NCI-H2081 (cell line): ENCODE data around the gene VPS37B.

Experiments
- DNase-seq, 2 experiments: peaks; one replicate each; lab custom pipeline; 2025; lab: John Stamatoyannopoulos, UW

VPS37B gene

DNA sequence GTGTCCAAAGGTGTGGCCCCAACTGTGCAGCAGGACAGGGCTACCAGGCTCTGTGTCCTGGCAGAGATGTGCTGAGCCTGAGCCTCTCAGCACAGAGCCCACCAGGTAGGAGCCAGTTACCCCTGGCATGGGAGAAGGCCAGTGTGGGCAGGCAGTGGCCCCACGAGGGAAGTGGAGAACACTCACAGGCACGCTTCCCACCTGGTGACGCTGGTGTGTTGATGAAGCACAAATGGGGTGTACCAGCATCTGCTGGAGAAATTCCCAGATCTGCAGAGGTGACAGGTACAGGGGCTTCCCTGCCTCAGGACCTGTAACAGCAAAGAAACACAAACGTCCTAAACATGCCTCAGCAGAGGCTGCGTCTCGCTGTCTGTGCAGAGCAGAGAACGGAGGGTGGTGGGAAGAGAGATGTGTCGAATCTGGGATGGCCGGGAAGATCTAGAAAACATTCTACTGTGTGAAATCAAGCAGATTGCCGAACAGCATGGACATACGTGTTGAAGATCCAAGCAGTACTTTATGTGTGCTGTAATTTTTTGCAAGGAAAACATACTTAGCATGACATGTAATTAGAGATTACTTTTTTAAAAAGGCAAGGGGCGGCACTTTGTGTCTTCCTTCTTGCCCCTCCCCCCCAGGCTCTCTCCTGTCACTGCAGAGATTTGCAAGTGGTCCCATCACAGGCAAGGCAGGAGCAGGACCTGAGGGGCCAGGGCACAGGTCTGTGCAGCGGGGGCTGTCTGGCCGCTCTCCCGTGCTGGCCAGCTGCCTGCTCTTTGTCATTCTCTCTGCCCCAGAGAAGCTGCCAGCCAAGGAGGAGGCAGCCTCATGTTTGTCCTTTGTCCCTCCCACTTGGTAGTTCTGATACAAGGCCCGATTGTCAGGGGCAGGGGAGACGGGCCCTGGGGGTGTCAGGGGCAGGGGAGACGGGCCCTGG, 43.3 kb downstream of the VPS37B start:
- no peak for DNase-seq

DNA sequence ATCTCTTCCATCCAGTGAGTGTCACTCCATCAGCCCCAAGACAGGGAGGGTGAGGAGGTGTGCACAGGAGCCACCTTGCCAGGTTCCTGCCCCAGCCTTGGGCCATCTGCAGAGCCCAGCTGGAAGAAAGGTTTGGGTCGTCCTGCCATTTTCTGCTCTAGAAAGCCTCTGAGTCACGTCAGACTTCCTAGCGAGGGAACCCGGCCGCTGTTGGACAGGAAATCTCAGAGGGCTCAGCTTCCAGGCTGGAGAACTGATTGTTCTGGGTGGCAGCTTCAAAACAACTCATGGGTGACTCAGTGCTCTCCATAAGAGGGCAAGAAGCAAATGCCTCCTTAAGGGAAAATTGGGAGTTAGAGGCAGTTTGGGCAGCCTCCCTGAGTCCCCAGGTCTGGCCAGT, 44.1 kb downstream of the VPS37B start:
- DNase-seq: no peak

DNA sequence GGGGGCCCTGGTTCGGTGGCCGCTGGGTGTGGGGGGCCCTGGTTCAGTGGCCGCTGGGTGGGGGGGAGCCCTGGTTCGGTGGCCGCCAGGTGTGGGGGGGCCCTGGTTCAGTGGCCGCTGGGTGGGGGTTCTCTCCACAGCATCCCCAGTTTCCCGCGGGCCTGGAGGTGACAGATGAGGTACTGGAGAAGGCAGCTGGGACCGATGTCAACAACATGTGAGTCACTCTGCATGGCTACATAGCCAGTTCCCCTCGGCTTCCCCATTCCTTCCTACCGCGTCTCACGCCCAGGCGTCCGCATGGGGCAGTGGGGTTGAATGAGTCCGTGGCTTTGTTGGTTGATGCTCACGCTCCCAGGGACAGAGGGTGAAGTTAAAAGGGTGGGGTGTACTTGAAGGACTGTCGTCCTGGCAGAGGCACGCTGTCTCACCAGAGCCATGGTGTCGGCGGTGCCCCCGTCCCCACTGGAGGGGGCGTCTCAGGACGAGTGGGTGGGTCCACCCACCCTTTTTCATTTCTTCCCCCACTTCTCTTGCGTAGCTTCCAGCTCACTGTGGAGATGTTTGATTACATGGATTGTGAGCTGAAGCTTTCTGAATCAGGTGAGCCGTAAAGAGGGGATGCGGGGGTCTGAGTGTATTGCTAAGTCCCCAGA, 45.1 kb downstream of the VPS37B start:
- DNase-seq: no peak

DNA sequence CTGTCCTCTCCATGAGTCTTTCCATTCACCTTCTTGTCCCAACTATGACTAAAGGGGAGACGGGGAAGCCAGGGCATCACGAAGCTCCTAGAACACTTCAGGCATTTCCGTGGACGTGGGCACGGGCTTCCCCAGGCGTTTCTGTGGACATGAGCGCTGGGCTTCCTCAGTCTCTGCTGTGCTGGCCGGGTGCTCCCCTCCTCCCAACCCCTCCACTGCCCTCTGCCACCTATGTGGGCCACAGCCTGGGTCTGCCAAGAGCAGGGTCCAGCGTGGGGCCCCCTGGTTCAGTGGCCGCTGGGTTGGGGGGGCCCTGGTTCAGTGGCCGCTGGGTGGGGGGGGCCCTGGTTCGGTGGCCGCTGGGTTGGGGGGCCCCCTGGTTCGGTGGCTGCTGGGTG, 45.9 kb downstream of the VPS37B start:
- no peak for DNase-seq

DNA sequence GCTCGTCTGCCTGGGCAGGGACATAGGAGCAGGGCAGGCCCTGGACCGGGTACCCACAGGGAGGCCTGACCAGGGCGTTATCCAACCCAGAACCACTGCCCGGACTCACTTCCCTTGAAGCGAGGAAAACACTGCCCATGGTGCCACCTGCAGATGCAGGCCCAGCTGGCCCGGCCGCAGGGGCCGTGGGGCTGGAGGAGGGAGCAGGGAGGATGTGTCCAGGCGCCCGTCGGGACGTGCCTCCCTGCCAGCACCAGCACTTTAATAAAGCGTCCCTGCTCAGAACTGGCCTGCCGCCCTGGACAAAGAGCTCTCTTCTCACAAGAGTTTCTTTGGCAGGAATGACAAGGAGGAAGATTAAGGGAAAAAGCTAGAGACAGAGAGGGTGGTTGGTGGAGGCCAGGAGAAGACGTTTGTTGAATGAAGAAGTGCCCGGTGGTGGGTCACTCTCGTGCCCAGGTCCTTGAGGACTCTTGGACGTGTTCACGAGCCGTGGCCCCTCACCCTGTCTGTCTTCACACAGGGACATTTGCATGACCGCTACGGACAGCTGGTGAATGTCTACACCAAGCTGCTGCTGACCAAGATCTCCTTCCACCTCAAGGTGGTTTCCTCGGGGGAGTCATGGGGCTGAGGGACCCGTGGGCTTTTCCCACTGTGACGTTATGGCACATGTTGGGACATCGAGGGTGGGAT, 46.4 kb downstream of the VPS37B start:
- no peak for DNase-seq

DNA sequence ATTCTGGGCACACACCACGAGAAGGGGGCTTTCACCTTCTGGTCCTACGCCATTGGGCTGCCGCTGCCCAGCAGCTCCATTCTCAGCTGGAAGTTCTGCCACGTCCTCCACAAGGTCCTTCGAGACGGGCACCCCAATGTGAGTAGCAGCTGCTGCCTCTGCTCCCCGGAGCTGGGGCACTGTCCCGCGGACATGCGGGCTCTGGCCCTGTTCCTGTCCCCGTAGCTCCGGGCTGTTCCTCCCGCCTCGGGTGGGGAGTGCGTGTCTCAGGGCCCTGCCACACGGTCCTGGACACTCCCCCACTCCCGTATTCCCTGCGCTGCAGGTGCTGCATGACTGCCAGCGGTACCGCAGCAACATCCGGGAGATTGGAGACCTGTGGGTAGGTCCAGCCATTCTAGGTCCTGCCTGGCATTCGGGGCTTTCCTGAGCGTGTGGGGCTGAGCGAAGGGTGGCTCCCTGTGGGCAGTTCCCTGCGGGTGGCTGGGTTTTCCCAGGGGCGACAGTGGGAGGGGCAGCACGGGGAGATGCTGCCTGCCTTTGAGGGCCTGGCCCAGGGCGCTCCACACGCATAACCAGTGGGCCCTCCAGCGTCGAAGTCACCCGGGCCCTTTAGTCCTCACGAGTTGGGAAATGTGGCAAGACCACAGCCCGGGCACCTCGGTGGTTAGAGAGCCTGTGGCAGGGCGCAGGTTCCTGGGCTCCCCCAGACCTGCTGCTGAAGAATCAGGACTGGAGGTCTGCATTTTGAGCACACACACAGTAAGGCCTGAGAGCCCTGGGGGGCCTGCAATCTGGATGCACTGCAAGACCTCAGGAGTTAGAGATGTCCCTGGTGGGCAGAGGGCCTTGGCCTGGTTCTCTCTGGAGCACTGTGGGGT, 47.2 kb downstream of the VPS37B start:
- no peak for DNase-seq

DNA sequence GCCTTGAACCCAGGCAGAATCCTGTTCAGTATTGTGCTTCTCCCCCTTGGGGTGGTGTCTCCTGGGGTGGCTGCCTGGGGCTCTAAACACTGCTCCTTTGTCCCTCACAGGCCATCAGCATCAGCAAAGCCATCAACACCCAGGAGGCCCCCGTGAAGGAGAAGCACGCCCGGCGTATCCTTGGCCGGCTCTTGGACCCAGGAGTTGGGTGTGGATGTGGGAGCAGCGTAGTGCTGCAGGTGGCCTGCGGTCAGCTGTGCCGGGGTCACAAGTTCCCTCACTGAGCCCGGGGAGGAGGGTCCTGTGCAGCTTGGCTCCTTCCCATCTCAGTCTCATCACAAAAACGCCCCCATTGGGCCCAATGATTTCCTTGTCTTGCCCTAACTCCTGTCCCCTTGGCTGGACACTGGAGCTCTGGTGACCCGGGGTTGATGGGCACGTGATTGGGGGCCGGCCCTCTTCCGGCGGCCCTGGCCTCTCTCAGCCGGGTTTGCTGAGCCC, 48.0 kb downstream of the VPS37B start:
- no peak for DNase-seq

DNA sequence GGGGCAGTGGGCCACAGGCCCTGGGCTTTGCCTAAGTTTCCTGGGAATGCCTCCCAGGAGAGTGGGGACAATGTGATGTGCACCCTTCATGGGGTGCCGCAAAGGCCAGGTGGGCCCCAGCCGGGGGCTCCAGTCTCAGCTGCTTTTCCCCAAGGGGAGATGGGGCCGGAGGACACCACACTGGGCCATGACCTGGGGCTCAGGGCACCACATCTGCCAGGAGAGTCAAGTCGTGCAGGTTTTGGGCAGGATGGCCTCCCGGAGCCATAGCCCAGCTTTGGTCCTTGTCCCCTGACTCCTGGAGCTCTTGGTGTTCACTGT, 48.4 kb downstream of the VPS37B start:
- no peak for DNase-seq

DNA sequence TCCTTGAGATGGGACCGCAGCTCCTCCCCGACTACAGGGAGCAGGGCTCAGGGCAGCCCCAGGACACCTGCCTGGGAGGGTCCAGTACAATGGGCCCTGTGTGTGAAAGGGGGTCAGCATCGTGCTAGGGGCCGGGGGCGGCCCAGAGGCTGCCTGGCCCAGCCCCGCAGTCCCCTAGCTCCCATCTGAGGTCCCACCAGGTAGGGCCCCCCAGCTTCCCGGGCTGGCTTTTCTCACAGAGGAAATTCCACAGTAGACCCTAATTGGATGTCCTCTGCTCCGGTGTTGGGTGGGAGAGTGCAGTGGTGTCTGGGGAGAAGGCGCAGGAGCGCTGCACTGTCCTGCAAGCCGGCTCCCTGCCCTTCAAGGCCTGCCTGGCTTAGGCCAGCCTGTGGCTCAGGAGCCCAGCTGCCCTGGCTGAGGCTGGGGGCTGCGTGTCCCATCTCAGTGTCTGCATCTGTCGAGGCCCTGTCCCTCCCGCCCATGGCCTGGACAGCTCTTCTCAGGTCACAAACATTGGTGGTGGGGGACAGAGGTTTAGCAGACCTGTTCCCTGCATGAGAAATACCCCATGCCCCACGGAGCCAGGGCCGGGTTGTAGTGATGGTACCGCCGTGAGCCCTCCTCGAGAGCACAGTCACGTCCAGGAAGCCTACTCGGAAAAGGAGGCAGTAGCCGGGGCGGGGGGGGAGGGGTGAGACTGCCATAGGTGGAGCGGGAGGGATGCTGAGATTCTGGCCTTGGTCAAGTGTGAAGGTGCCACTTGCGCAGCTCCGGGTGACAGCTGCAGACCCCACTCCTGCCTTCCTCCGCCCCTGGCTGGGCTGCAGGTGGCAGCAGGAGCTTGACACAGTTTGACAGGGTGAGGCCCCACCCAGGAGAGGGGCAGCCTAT, 49.1 kb downstream of the VPS37B start:
- DNase-seq: no peak

DNA sequence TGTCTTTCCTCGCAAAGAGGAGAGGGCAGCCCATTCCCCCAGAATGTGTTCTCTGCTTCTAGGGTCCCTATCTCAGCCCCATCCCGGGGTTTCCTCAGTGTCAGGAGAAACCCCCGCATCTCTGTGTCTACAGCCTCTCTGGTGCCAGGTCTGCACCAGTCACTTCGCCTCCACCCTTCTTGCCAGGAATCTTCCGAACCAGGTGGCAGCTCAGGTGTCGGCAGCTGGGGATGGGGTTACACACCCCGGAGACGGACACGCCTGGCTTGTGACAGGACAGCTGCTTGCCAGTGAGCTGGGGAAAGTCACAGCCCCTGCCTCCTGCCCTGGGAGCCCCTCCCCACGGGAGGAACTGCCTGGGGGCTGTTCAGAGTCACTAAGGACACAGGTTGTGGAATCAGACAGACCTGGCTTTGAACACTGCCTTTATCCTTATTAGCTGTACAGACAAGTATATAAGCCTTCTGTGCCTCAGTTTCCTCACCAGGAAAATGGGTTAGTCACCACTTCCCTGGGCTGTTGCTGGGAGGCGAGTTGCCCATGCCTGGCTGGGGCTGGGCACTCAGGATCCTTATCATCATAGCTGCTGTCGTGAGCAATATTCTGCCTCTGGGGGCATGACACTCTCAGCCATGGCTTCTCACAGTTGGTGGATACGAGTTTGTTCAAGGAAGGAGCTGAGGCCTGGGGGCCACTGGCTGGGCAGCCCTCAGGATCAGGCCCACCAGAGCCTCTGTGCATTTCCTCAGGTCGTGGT, 49.9 kb downstream of the VPS37B start:
- no peak for DNase-seq

DNA sequence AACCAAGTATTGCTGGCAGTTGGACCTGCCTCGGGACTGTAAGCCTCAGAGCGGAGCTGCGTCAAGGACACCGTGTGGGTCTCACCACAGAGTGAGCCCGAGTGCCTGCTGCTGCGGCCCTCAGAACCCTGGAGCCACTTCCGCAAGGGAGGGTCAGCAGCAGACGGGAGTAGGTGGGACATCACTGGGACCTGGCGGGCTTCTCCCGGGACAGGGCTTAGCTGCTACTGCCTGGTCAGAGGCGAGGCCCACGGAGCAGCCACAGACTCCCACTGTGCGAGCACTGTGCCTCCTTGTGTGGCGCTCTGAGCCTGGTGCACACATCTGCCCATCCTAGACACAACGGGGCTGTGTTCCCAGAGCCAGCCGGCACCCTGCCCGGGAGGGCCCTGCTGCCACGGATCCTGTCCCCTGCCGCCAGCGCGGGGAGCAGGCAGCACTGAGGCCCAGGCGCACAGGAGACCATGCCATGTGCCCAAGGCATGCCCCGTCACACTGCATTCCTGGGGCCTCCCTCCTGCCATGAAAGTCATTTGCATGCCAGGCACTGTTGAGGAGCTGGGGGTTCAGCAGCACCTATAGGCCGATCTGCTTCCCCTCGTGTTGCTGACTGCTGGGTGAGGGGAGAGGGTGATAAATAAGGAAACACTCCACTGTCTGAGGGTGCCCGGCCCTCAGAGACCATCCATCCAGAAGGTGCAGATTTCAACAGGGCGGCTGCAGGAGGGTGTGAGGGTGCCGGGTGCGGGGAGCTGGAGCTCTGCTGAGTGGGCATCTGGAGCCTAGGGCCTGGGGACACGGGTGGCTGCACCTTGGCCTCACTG, 50.7 kb downstream of the VPS37B start:
- DNase-seq: no peak

DNA sequence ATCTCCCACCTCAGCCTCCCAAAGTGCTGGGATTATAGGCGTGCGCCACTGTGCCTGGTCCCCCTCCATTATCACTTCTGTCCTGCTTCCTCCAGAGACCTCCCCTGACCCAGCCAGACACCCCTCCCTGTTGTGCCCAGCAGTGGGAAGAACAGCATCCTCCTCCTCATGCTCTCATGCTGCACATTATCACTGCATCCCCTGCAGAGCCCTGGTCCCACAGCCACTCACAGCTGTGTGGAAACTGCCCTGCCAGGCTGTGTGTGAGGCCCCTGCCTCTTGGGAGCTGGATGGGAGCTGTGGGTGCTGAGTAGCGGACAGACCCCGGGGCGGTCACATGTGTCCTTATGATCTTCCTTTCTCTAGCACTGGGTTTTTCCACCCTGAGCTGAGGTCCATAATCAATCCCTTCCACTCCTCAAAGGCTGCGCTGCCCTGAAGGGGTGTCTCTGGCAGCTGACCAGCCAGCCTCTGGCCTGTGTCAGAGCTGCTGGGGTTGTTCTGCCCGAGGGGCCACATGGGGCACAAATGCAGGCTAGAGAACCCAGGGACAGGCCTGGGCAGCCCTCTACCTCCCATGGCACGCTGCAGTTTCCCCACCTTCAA, 51.5 kb downstream of the VPS37B start:
- no peak for DNase-seq

DNA sequence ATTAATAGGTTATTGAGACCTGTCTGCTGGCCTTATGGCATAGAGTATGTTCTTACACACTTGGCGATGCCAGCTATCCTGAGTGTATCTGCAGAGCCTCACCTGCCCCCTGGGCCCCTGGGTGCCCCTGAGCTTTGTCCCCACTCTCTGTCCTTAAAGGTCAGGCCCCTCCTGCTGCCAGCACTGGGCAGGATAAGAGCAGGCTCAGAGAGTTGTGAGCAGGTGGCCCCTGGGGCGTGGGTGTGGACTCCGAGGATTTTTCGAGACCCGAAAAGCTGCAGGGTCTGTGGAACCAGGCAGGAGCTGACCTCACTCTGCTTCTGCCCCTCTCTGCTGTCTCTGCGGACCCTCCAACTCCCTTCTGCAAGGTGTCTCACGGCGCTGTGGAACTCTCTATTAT, 52.5 kb downstream of the VPS37B start:
- no peak for DNase-seq

DNA sequence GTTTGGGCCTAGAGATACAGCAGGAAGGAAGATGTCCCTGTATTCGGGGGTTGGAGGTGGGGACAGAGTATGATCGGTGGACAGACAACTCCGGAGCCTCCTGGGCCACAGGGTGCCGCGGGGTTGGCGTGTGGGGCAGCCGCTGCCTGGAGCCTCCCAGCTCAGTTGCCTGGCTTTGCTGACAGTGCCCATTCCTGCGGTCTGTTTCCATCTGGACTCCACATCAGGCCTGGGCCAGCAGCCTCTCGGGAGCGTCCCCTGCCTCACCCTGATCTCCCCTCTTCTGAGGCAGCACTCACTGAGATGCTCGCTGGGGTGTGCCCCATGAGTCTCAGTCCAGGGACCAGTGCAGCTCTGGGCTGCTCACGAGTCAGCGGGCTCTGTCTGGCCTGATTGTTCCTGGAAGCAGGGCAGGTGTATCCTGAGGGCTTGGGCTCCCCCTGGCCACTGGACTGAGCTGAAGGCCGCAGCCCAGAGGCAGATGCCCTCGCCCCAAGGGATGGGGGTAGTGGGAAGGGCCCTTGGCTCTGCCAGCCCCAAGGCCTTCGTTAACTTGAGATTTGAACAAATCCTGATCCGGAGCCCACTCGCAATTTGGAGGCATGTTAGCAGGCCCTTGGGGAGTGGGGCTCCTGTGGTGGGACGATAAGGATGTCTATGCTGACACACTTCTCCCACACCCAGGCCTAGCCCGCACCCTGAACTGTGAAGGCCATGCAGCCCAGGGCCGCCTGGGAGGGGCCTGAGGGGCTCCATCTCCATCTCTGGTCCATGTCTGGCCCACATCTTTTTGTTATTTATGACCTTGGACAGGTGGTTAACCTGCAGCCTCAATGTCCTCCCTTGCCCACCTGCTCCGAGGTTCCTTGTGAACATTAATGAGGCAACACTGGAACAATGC, 53.2 kb downstream of the VPS37B start:
- DNase-seq: no peak

DNA sequence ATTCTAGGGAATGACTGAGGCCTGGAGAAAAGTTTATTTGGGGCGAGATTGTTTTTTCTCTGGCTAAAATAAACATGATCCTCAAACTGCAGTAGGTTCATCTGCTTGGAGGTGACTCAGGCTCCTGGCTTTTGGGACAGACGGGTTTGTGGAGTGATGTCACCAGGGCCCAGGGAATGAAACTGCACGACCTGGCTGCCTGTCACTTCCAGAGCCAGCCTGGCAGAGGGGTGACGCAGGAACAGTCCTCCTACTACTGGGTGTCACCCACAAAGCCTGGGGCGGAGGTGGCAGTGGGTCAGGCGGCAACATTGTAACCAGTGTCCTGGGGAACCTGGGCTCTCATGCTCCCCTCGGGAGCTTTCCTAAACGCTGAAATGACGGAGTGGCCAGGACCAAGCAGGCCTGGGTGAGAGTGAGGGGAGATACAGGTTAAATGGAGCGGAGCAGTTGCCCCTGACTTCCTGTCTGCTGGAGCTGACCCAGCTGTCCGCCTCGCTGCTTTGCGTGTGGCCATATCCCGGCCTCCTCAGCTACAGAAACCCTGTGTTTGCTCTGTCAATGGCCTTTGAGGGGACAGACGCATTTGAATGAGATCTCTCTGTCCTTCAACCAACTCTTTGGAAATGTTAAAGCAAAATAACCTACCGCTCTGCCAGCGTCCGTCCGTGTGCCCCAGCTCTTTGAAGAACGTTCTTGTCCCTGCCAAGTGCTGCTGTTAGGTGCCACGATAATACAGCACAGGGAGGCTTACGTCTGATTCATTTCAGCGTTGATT, 54.2 kb downstream of the VPS37B start:
- no peak for DNase-seq

DNA sequence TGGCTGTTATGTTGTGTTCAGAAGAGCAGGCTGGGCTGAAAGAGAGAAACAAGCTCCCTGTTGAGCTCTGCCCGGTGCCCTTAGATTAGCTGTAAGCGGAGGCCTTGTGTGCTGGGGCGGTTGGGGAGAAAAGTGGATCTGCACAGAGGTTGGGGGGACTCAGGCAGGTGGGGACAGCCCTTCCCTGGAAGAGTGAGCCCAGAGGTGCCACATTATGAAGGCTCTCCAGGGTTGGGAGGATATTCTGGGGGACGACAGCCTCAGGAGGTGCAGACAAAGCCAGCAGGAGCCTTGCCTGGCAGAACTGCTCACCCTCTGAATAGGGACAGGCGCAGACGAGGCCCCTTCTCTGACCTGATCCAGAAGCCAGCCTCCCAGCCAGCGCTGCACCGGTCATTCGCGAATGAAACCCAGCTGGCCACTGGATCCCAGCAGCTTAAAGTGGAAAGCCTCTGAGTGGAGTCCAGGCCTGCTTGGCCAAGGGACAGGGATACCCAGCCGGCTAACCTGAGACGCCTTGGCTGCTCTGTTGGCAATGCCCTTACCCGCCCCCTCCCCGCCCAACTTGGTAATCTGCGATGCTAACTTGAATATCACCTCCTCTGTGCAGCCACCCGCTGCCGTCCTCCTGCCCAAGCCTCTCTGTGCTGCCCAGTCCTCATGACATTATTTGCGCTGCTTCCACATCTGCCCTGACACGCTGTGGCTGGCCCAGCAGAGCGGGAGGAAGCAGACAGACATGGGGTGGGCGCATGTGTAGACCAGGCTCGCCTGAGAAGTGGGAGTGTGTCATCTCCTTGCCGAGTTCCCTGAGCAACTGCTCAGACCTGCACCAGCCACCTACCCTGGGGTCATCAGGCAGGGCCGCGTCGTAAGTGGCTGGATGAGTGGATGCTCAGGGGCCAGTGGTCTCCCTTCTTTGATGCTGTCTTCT, 55.1 kb downstream of the VPS37B start:
- DNase-seq: no peak
